AG10803 (cell line): Measurements from ENCODE around the gene CATSPERE.
"Not testable (repeated sequence)": the region's sequence is repeated elsewhere in the genome, so short reads cannot be mapped to it uniquely, and the experiment has no call there.

ENCODE experiments used
- DNase-seq: peaks from one replicate; pipeline ENCODE4 v3.0.0; 2010; ENCODE audit warnings: low read depth
- H3K4me3 ChIP-seq: 2 replicates; pipeline ENCODE4 v1.5.1; 2011; ENCODE audit warnings: mild to moderate bottlenecking, low read length, control low read depth
- CTCF ChIP-seq: conservative IDR thresholded peaks from 2 replicates; pipeline ENCODE4 v1.5.1; 2011; ENCODE audit warnings: mild to moderate bottlenecking, low read length, control low read depth, inconsistent platforms

CATSPERE gene

DNA sequence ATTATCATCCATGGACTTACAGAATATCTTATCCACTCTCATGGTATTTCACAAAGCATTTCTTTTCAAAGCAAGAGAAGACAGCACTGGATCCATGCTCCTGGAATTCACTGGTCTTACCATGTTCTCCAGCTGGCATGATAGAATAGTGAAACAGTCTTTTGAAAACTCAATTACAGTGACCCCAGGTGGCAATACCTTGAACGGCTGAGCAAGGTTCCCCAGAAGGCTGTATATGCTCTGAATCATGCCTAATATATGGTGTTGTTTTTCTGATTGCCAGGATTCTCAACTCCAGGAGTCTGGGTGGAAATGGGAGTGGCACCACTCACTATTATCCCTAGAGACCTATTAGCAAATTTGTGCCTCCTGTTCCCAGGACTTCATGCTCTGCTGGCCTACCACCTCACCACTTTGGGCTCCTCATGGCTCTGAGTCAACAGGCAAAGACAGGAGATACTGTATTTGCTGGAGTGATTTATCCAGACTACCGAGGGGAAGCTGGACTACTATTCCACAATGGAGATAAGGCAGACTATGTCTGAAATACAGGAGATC lies 87.6 kb downstream of the CATSPERE start:
- H3K4me3 ChIP-seq, result no peak overlapping the region
- TF ChIP-seq CTCF, result no peak
- no peak for DNase-seq

DNA sequence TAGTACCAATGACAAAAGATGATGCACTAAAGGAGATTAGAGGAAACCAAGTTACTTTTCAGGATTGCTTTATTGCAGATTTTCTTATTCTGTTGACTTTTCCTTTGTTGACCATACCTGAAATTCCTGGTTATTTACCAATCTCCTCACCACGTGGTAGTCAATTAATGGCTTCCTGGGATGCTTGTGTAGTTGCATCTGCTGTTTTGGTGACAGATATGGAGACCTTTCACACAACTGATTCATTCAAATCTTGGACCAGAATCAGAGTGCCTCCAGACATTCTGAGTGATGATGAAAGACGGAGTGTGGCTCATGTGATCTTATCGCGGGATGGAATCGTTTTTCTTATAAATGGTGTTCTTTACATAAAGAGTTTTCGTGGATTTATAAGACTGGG lies 91.3 kb downstream of the CATSPERE start:
- peak; percentile 17 for DNase-seq
- TF ChIP-seq CTCF, result no peak
- H3K4me3 ChIP-seq, result no peak overlapping the region

DNA sequence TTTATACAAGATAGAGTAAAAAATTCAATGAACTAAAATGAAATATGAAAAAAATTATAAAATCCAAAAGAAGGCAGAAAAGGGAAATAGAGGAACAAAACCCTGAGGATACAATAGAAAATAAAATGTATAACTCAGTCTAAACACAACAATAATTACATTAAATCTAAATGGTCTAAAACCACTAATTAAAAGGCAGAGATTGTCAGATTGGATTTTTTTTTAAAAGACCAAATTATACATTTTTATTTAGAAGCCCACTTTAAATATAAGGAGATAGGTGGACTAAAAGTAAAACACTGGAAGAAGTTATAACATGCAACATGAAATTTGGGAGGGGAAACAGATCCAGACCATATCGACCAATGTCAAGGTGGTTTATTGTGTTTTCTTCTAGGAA lies 95.2 kb downstream of the CATSPERE start:
- TF ChIP-seq CTCF, result no peak
- H3K4me3 ChIP-seq, result no peak overlapping the region
- no peak for DNase-seq

- no peak overlapping the region for H3K4me3 ChIP-seq
- no peak for TF ChIP-seq CTCF
- no peak for DNase-seq
Measured at GRCh38 chr1:244557565-244557964, 96.5 kb downstream of the CATSPERE start.

- TF ChIP-seq CTCF, result no peak
- DNase-seq, result no peak
- H3K4me3 ChIP-seq, result no peak overlapping the region
Measured at GRCh38 chr1:244559561-244559960, 98.5 kb downstream of the CATSPERE start.

- not testable (repeated sequence) for H3K4me3 ChIP-seq, DNase-seq
Measured at GRCh38 chr1:244562877-244563276, 101.8 kb downstream of the CATSPERE start.

DNA sequence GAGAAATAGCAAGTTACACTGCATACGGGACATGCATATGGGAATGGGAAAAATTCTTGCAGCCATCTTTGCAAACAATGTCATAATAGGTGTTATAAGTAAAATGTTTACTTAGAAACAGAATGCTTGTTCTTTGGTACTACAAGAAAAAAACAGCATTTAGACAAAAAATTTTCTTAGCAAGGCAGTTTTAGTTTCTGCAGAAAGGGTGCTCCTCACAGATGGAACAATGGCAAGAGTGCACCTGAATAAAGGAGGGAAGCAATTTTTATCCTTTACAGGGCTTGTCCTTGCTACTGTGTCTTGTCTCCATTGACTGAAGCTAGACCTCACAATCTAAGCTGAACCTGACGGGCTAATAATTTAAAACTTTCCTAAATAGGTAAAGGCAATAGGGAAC lies 112.7 kb downstream of the CATSPERE start:
- no peak for TF ChIP-seq CTCF
- DNase-seq, result no peak
- no peak overlapping the region for H3K4me3 ChIP-seq
